Fibroblast of the aortic adventitia (primary cell): ENCODE results near the gene MOAP1. TPM values are rescaled to one million over a fixed set of nuclear protein-coding genes. Genes with fewer than 3 reads are reported as not detected.

ENCODE experiments used
- DNase-seq: peaks from one replicate; pipeline ENCODE4 v3.0.0-alpha.2; 2010; ENCODE audit warnings: low read depth
- H3K4me3 ChIP-seq: 2 replicates; pipeline ENCODE4 v1.5.1; 2011; ENCODE audit warnings: low read depth, mild to moderate bottlenecking, control low read depth, low read length, moderate library complexity
- total RNA-seq: library from RNA; depleted of rRNA; stranded (reverse); fragments of >200 nt; gene quantifications from 2 replicates; pipeline ENCODE4 v1.2.3, GENCODE V29; 2012; ENCODE audit warnings: low replicate concordance
- TF ChIP-seq, protein P1 (sequence below): IDR thresholded peaks from 2 replicates; pipeline ENCODE4 v1.5.1; 2011; ENCODE audit warnings: mild to moderate bottlenecking, low read length, control low read depth, inconsistent platforms; ENCODE audit not compliant: insufficient read depth

The MOAP1 gene
- total RNA-seq, 1 donor = 12.7 TPM

DNA sequence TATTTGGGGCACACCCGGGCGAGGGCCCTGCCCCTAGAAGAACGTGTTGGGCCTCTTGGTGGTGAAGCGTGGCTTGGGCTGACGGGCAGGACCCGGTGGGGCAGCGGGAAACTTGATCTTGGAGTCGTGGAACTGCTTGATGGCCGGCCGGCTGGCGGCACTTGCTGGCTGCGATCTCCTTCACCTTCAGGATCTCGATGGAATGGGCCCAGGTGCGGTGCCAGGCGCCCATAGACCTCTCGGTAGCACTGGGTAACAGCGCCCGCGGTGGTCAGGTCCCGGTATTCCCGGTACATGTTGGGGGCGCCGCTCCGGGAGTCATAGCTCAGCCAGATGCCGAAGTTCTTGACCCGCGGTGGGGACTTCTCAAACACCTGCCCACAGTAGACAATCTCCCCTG is 38.9 kb upstream of the MOAP1 start:
- DNase-seq = no peak
- TF ChIP-seq, protein P1, sequence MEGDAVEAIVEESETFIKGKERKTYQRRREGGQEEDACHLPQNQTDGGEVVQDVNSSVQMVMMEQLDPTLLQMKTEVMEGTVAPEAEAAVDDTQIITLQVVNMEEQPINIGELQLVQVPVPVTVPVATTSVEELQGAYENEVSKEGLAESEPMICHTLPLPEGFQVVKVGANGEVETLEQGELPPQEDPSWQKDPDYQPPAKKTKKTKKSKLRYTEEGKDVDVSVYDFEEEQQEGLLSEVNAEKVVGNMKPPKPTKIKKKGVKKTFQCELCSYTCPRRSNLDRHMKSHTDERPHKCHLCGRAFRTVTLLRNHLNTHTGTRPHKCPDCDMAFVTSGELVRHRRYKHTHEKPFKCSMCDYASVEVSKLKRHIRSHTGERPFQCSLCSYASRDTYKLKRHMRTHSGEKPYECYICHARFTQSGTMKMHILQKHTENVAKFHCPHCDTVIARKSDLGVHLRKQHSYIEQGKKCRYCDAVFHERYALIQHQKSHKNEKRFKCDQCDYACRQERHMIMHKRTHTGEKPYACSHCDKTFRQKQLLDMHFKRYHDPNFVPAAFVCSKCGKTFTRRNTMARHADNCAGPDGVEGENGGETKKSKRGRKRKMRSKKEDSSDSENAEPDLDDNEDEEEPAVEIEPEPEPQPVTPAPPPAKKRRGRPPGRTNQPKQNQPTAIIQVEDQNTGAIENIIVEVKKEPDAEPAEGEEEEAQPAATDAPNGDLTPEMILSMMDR = no peak

DNA sequence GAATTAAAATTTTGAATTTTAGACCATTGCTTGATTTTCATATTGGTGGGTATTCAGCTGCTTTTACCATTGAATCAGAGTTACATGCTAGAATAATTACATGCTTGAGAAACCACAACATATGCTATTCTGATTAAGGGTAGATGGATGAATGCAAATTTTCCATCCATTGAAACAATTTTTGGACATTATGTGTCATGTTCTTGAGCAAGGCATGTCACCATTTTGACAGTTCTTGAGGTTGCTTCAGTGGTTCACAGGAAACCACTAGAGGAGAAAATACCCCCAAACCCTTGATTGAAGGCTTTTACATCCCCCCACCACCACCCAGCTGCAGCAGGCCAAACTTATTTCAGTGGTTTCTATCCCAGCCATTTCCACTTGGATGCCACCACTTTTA is 35.8 kb upstream of the MOAP1 start:
- no peak overlapping the region for H3K4me3 ChIP-seq
- TF ChIP-seq, protein P1 = no peak
- DNase-seq = no peak

More for the DNA sequence above, 38.9 kb upstream of the MOAP1 start:
- H3K4me3 ChIP-seq = no peak overlapping the region

DNA sequence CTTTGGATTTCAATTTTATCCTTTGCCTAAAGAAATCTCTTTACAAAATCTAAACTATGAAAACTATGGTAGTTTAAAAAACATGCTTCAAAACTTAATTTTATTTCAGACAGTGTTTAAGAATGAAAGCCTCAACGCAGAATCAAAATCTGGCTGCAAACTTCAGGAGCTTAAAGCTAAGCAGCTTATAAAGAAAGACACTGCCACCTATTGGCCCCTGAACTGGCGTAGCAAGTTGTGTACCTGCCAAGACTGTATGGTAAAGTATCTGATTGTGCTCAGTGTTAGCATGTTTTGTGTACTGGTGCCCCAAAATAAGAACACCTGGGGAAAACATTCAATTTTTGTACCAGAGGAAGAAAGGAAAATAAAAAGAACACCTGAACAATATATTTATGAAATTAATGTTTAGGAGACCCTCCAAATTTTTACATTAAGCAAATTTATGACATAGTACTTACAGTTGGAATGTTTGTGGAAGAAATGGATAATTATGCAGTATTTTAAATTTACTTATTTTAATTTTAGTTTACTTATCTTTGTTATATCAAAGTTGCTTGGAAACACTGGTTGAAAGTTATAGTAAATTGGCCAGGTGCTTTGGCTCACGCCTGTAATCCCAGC is 34.5 kb upstream of the MOAP1 start:
- no peak overlapping the region for H3K4me3 ChIP-seq
- TF ChIP-seq, protein P1 = peak; percentile 56
- DNase-seq = peak; percentile 73

DNA sequence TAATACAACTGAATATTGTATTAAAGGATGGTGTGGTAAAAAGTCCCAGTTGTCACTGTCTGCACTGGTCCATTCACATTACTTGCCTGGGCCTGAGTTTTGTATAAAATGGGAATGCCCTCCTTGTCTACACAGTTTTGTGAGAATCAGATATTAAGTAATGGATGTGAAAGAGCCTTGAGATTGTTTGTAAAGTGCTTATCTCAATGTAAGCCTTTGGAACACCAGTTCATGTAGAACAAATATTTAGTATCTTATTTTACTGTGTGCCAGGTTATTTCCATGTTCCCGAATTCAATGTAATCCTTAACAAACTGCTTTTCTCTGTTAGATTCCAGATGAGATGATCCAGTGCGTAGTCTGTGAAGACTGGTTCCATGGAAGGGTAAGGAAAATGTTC is 29.9 kb upstream of the MOAP1 start:
- TF ChIP-seq, protein P1 = no peak
- no peak for DNase-seq

DNA sequence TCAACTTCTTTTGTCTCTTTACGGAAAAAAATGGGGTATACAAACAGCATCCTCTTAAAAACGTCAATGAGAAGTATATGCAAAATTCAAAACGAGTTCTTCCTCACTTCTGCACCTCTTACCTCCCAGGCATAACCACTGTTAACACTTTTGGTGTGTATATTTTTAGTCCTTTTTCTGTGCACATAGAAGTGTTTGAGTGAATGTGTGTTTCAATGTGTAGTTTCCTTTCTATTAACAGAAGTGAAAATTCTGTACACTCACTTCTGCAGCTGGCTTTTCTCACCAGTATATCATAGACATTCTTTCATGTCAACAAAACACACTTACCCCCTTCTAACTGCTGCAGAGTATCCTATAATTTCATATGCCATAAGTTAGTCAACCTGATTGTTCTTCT is 27.7 kb upstream of the MOAP1 start:
- H3K4me3 ChIP-seq = no peak overlapping the region
- DNase-seq = no peak
- TF ChIP-seq, protein P1 = no peak

More for the DNA sequence above, 29.9 kb upstream of the MOAP1 start:
- no peak overlapping the region for H3K4me3 ChIP-seq

DNA sequence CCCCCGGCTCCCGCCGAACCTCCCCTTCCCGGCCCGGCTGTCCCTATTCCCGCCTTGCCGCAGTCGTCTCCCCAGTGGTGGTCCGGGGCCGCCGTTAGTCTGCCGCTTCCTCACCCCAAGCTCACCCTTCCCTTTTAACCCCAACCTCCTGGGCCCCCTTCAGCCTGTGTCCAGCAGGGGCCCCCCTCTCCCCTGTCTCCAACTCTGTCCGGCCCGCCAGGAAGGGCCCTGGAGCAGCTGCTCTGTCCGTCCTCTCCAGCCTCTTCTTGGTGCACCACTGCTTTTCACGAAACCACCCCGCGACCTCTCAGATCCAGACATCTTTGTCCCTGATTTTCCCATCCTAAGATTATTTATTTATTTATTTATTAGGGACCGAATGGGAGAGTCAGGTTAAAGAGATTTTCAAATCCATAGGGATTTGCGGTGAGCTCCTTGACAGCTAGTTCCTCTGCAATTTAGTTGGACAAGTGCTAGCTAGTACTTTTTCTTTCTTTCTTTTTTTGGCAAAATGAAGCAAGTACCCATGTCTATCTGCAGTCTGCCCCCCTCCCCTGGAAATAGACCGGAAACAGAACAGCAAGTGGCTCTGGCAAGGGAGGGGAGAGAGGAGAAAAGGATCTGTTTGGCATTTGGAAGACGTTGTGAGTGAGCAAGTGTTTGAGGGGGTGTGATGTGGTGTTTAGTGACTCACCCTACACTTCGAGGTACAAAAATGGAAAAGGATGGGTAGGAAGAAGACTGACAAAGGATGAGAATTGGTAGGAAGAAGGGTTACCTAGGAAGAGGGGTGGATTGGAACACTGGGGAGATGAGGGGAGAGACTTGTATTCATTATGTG is 23.0 kb upstream of the MOAP1 start:
- TF ChIP-seq, protein P1 = peak; percentile 36
- peak overlapping the region; percentile 93 for H3K4me3 ChIP-seq
- DNase-seq = peak; percentile 51
